Esophagus (tissue), 2 donors: Measurements from ENCODE around the gene WDR64. TPM values are rescaled to one million over a fixed set of nuclear protein-coding genes. Genes with fewer than 3 reads are reported as not detected.
"Not testable (repeated sequence)": the region's sequence is repeated elsewhere in the genome, so short reads cannot be mapped to it uniquely, and the experiment has no call there.

Experiments
- H3K27ac ChIP-seq, 2 donors: one replicate each; pipeline ENCODE4 v1.5.1; 2013; ENCODE audit warnings: low read depth in 2 of 2, mild to moderate bottlenecking in 2 of 2, inconsistent platforms in 1 of 2, low read length in 1 of 2, moderate library complexity in 1 of 2
- H3K27me3 ChIP-seq, 2 donors: one replicate each; pipeline ENCODE4 v1.6.1; 2013; ENCODE audit warnings: low read length in 2 of 2, control low read depth in 1 of 2, mild to moderate bottlenecking in 1 of 2; ENCODE audit not compliant: insufficient read depth in 2 of 2, control insufficient read depth in 1 of 2
- H3K36me3 ChIP-seq, 2 donors: one replicate each; pipeline ENCODE4 v1.6.1; 2013; ENCODE audit warnings: low read length in 1 of 2; ENCODE audit not compliant: control insufficient read depth in 2 of 2, insufficient read depth in 2 of 2
- H3K4me1 ChIP-seq, 2 donors: one replicate each; pipeline ENCODE4 v1.6.1; 2013; ENCODE audit warnings: low read length in 1 of 2; ENCODE audit not compliant: control insufficient read depth in 2 of 2, insufficient read depth in 2 of 2
- H3K4me3 ChIP-seq, 2 donors: one replicate each; pipeline ENCODE4 v1.5.1; 2013; ENCODE audit warnings: low read length in 2 of 2, mild to moderate bottlenecking in 2 of 2, low read depth in 1 of 2, moderate library complexity in 1 of 2
- H3K9me3 ChIP-seq, 2 donors: one replicate each; pipeline ENCODE4 v1.6.1; 2013; ENCODE audit warnings: mild to moderate bottlenecking in 2 of 2, low read depth in 1 of 2, low read length in 1 of 2, moderate library complexity in 1 of 2; ENCODE audit not compliant: control insufficient read depth in 2 of 2, insufficient read depth in 1 of 2
- WGBS, 2 donors: extraction: QIAGEN DNeasy Blood & Tissue Kit; methylation state at CpG; one replicate each; pipeline ENCODE4 v1.1.7; 2013; 5-methylcytosine and 5-hydroxymethylcytosine counted together
- polyA plus RNA-seq, 2 donors: library from polyadenylated mRNA; stranded (reverse); fragments of 200-250 nt; gene quantifications; one replicate each; pipeline ENCODE4 v1.2.3, GENCODE V29; 2013
- donor health status: healthy with polysubstance abuse.
- donor health status: Bipolar disorder and iron deficiency.

Gene WDR64
- polyA plus RNA-seq, 2 donors = not detected

- Histone ChIP-seq H3K4me1 (no peaks in the 10 kb centered on the region), H3K36me3 (no peaks in the 10 kb centered on the region), H3K9me3 (no peaks in the 10 kb centered on the region), H3K27ac (no peak overlapping the region), H3K4me3 (no peak overlapping the region), H3K27me3 (no peaks in the 10 kb centered on the region)
- WGBS, 2 donors = 51 to 64% methylated on average over 3 of the region's 3 CpGs
Measured at GRCh38 chr1:241817956-241818612, 166.0 kb downstream of the WDR64 start.

- WGBS, 2 donors = 80% methylated on average over 4 of the region's 4 CpGs
- no peaks in the 10 kb centered on the region for H3K4me1 ChIP-seq
- H3K36me3 ChIP-seq = no peaks in the 10 kb centered on the region
- no peaks in the 10 kb centered on the region for H3K27me3 ChIP-seq
- H3K4me3 ChIP-seq = no peak overlapping the region
- H3K9me3 ChIP-seq = no peaks in the 10 kb centered on the region
- H3K27ac ChIP-seq = no peak overlapping the region
Measured at GRCh38 chr1:241819340-241819866, 167.3 kb downstream of the WDR64 start.

- 81 to 83% methylated on average over 4 of the region's 4 CpGs for WGBS, 2 donors
- Histone ChIP-seq H3K36me3 (no peaks in the 10 kb centered on the region), H3K27ac (no peak overlapping the region), H3K4me3 (no peak overlapping the region), H3K27me3 (no peaks in the 10 kb centered on the region), H3K4me1 (no peaks in the 10 kb centered on the region), H3K9me3 (no peaks in the 10 kb centered on the region)
Measured at GRCh38 chr1:241821363-241821762, 169.3 kb downstream of the WDR64 start.

GRCh38 chr1:241822846-241823245 lies 170.8 kb downstream of the WDR64 start:
- no peaks in the 10 kb centered on the region for H3K27me3 ChIP-seq
- no peak overlapping the region for H3K27ac ChIP-seq
- H3K4me1 ChIP-seq = no peaks in the 10 kb centered on the region
- no peaks in the 10 kb centered on the region for H3K36me3 ChIP-seq
- H3K9me3 ChIP-seq = no peaks in the 10 kb centered on the region
- no peak overlapping the region for H3K4me3 ChIP-seq

- peaks cover 0 to 2% of the 10 kb centered on the region in 2 donors for H3K4me1 ChIP-seq
- H3K36me3 ChIP-seq = no peaks in the 10 kb centered on the region
- no peak overlapping the region for H3K4me3 ChIP-seq
- no peaks in the 10 kb centered on the region for H3K9me3 ChIP-seq
- H3K27ac ChIP-seq = no peak overlapping the region
- no peaks in the 10 kb centered on the region for H3K27me3 ChIP-seq
- WGBS, 2 donors = 78 to 89% methylated on average over 1 of the region's 1 CpG
Measured at GRCh38 chr1:241823925-241824324, 171.8 kb downstream of the WDR64 start.

- no peak overlapping the region for H3K27ac ChIP-seq
- no peaks in the 10 kb centered on the region for H3K36me3 ChIP-seq
- peaks cover 0 to 2% of the 10 kb centered on the region in 2 donors for H3K4me1 ChIP-seq
- H3K4me3 ChIP-seq = no peak overlapping the region
- H3K9me3 ChIP-seq = no peaks in the 10 kb centered on the region
- no peaks in the 10 kb centered on the region for H3K27me3 ChIP-seq
Measured at GRCh38 chr1:241825581-241825980, 173.5 kb downstream of the WDR64 start.

- not testable (repeated sequence) for H3K27me3 ChIP-seq, H3K36me3 ChIP-seq, H3K4me1 ChIP-seq, H3K4me3 ChIP-seq, H3K27ac ChIP-seq, H3K9me3 ChIP-seq
- WGBS, 2 donors = 91% methylated on average over 9 of the region's 9 CpGs
Measured at GRCh38 chr1:241826613-241827012, 174.5 kb downstream of the WDR64 start.

GRCh38 chr1:241827264-241827663 lies 175.2 kb downstream of the WDR64 start:
- Histone ChIP-seq H3K36me3 (no peaks in the 10 kb centered on the region), H3K4me3 (no peak overlapping the region), H3K4me1 (peaks cover 0 to 2% of the 10 kb centered on the region in 2 donors), H3K27me3 (no peaks in the 10 kb centered on the region), H3K27ac (no peak overlapping the region), H3K9me3 (no peaks in the 10 kb centered on the region)
- 84 to 88% methylated on average over 2 of the region's 2 CpGs for WGBS, 2 donors

- H3K4me3 ChIP-seq = no peak overlapping the region
- H3K27me3 ChIP-seq = no peaks in the 10 kb centered on the region
- H3K27ac ChIP-seq = no peak overlapping the region
- H3K36me3 ChIP-seq = no peaks in the 10 kb centered on the region
- 50 to 53% methylated on average over 3 of the region's 3 CpGs for WGBS, 2 donors
- peaks cover 0 to 2% of the 10 kb centered on the region in 2 donors for H3K4me1 ChIP-seq
- no peaks in the 10 kb centered on the region for H3K9me3 ChIP-seq
Measured at GRCh38 chr1:241828463-241829021, 176.5 kb downstream of the WDR64 start.

- no peaks in the 10 kb centered on the region for H3K36me3 ChIP-seq
- H3K9me3 ChIP-seq = no peaks in the 10 kb centered on the region
- no peak overlapping the region for H3K4me3 ChIP-seq
- H3K27ac ChIP-seq = no peak overlapping the region
- H3K4me1 ChIP-seq = peaks cover 0 to 2% of the 10 kb centered on the region in 2 donors
- H3K27me3 ChIP-seq = no peaks in the 10 kb centered on the region
Measured at GRCh38 chr1:241829468-241829867, 177.4 kb downstream of the WDR64 start.
